ENCODE data around the gene SPDYE2.
"Not testable (repeated sequence)": the region's sequence is repeated elsewhere in the genome, so short reads cannot be mapped to it uniquely, and the experiment has no call there.

The SPDYE2 gene

DNA sequence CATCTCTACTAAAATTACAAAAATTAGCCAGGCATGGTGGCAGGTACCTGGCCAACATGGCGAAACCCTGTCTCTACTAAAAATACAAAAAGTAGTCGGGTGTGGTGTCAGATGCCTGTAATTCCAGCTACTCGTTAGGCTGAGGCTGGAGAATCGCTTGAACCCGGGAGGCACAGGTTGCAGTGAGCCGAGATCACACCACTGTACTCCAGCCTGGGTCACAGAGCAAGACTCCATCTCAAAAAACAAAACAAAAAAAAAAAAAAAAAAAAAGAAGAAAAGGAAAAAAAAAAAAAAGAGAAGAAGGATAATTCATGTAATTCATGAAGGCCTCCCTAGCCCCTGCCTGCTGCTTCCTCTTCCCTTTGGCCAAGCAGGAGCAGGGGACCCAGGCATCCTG is 10.4 kb upstream of the SPDYE2 start:
- DNase-seq (ENCODE audit: low spot score): not testable (repeated sequence)

DNA sequence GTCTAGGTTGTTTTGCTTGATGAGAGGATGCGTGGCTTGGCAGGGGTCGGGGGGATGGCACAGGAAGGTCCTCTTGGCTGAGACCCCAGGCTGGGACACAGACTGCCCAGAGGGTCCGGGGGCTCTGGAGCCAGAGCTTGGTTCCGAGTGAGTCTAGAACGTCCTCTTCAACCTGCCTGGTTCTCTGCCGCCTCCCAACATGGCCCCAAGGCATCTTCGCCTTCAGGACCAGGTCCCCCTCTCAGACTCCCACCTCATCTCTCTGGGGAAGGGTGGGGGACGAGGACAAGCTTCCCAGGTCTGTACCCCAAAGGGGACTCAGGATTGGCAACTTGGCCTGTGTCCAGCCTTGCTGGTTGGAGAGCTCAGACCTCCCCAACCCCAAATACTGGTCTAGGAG is 8.9 kb upstream of the SPDYE2 start:
- DNase-seq (ENCODE audit: low spot score): not testable (repeated sequence)

DNA sequence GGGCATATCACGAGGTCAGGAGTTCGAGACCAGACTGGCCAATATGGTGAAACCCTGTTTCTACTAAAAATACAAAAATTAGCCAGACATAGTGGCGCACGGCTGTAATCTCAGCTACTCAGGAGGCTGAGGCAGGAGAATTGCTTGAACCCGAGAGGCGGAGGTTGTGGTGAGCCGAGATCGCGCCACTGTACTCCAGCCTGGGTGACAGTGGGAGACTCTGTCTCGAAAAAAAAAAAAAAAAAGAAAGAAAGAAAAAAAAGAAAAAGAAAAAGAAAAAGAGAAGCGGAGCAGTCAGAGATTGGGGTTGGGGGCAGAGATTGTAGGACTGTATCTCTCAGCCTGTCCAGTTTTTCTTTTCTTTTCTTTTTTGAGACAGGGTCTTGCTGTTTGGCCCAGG is 8.3 kb upstream of the SPDYE2 start:
- DNase-seq (ENCODE audit: low spot score): not testable (repeated sequence)

DNA sequence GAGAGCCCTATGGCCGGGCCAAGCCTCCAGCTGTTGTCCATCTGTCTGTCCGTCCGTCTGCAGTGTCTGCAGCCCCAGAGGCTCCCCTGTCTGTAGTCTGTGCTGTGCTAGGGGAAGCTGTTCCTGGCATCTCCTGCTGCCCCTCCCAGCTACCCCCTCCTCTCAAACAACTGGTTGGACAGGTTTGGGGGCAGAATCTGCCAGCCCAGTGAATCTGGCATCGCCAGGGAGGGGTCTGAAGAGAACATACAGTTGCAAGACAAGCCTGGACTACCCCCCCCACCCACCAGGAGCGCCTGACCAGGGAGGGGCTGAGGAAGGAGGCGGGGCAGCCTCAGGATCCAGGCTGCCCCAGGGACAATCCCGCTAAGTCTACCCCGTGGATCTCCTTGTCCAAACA is 7.4 kb upstream of the SPDYE2 start, which contains the start of gene UPK3BL2:
TSS of gene UPK3BL2 (minus strand) at position 101 of the 400 bp plus-strand sequence. CDS start at position 41, 60 bp downstream.
- not testable (repeated sequence) for DNase-seq (ENCODE audit: low spot score)

DNA sequence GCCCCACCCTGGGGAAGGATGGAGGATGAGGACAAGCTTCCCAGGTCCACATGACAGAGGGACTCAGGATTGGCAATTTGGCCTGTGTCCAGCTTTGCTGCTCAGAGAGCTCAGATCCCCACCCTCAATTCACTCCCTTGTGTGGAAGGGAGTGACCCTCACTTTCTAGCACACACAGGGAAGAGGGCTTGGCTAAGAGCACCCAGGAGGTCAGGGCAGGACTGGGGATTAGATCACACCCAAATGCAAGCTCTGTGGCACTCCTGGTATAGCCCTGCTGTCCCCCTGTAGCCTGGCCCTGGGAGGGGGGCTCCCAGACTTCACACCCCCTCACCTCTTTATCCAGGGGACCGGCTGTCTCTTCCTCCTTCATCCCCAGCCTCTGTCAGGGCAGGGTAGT is 6.7 kb upstream of the SPDYE2 start:
- not testable (repeated sequence) for DNase-seq (ENCODE audit: low spot score)

DNA sequence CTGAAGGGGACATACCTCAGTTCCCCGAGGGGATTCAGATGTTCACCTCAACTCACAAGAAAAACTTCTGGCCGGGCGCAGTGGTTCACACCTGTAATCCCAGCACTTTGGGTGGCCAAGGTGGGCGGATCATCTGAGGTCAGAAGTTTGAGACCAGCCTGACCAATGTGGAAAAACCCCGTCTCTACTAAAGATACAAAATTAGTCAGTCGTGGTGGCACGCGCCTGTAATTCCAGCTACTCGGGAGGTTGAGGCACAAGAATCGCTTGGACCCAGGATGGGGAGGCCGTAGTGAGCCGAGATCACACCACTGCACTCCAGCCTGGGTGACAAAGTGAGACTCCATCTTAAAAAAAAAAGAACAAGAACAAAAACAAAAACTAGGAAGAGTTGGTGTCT is 5.7 kb upstream of the SPDYE2 start:
- DNase-seq (ENCODE audit: low spot score): not testable (repeated sequence)

DNA sequence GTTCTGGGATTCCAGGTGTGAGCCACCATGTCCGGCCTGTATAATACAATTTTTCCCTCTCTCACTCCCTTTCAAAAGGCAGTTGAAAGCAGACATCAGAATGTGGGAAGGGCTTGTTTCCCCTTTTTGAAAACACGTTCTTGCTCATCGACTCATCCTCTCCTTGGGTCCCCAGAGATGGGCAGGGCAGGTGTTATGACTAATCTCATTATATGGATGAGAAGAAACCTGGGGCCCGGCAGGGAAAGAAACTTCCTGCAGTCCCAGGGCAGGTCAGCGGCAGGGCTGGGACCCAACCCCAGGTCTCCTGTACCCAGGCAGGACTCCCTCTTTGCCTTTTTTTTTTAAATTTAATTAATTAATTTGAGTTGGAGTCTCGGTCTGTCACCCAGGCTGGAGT is 4.7 kb upstream of the SPDYE2 start:
- not testable (repeated sequence) for DNase-seq (ENCODE audit: low spot score)

DNA sequence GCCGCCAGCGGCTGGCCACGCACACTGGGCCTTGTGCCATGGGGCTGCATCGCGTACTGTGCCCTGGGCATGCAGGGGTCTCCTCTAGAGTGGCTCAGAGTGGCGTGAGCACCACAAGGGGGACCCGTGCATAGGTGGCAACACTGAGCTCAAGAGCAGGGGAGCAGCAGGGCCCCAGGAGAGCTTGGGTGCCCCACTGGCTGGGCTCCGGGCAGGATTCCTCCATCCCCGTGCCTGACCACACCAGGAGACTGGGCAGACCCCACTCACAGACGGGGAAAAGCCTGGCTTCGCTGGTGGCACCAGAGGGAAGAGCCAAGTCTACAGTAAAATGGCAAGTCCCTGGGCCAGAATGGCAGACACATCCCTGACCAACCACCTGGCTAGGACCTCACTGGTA is 17.6 kb downstream of the SPDYE2 start:
- DNase-seq (ENCODE audit: low spot score): not testable (repeated sequence)

DNA sequence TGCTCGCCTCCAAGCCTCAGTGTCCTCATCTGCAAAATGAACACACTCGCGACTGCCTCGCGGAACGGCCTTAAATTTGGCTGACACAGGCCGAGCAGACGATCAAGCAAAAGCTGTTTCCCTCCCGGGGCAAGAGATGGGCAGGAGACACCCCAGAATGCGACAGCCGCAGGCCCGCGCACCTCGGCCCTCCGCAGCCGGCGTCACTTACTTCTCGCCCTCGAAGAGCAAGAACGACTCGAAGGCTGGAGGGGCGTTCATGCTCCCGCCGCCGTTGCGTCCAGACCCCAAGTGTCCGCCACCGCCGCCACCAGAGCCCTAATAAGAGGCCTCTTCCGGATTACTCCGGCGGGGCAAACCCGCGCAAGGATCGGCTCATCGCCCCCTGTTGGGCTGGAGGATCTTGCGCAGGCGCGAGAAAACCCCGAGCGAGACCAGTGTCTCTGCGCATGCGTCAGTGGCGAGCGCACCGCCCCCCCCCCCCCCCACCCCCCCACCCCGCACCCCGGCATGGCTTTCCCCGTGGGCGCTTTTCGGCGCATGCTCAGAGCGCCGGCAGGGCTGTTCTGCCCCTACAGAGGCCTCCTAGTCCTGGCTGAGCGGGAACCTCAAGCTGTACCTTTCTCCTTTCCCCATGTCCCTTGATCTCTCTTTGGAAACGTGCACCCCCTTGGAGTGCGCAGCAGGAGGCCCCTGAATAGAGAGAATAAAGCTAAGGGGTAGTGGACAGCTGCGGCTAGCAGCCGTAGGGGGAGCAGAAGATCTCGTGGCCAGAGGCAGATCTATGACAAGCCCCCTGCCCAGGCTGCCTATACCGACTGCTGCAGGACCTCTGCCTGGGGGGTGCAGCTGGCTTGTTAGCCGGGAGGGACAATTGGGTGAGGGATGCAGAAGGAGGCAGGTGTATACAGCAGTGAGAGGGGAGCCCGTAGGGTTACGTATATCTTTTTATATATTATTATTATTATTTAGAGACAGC is 21.5 kb downstream of the SPDYE2 start, which contains the start of gene POLR2J3:
TSS of gene POLR2J3 (minus strand) at position 323 of the 979 bp plus-strand sequence. CDS start at position 261, 62 bp downstream.
- not testable (repeated sequence) for DNase-seq (ENCODE audit: low spot score)

DNA sequence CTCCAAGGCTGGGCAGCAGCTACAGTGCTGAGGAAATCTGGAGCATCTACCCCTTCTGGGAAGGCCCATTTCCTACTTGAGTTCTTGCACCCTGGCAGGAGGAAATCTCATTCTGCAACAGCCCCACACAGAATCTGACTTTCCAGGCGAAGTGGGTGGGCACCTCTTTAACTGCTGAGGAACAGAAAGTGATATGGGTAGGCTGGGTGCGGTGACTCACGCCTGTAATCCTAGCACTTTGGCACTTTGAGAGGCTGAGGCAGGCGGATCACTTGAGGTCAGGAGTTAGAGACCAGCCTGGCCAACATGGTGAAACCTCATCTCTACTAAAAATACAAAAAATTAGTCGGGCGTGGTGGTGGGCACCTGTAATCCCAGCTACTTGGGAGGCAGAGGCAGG is 23.6 kb downstream of the SPDYE2 start:
- DNase-seq (ENCODE audit: low spot score): not testable (repeated sequence)

DNA sequence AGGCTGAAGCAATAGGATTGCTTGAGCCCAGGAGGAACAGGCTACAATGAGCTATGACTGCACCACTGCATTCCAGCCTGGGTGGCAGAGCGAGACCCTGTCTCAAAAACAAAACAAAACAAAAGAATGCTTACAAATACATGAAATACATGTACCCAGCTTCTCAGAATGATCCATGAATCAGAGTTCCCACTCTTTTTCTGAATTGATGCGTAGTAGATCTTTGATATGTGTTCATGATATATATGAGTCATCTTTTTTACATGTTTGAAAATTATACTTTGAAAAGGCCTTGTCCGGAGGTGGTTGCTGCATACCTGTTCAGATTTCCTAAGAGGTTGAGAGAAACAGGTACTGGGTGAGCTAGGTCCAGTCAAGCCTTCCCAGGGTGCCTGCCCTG is 25.3 kb downstream of the SPDYE2 start:
- DNase-seq (ENCODE audit: low spot score): not testable (repeated sequence)

DNA sequence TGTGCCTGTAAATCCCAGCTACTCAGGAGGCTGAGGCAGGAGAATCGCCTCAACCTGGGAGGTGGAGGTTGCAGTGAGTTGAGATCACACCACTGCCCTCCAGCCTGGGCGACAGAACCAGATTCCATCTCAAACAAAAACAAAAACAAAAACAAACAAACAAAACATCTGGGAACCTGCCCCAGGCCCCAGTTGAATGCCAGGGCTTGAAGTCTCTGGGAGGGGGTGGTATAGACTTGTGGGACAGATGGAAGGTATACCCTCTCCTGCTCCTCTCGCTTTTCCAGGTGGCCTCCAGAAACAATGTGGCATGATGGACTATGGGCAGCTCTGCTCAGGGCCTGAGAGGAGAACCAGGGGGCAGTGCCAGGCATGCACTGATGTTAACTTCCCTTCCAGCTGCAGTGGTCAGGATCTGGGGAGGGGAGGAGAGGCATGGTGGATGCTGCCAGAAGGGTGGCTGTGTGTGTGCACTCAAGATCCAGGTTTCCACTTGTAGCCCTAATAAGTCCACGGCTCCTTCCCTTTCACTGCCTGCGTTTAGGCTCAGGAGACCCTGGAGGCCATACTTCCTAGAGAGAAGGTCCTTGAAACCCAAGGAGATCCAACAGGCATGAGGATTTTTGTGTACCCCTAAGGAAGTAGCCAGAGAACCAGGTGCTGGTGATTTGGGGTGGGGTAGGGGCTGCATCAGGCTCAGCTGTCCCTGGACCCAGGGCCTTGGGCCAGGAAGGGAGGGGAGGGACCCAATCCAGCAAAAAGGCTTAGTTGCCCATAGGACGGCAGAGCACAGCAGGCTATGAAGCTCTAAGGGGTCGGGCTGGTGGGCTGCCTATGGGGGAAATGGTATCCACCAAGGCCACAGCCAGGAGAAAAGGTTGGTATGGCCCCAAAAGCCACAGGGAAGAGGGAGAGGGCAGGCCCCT is 26.6 kb downstream of the SPDYE2 start:
- DNase-seq (ENCODE audit: low spot score): not testable (repeated sequence)

DNA sequence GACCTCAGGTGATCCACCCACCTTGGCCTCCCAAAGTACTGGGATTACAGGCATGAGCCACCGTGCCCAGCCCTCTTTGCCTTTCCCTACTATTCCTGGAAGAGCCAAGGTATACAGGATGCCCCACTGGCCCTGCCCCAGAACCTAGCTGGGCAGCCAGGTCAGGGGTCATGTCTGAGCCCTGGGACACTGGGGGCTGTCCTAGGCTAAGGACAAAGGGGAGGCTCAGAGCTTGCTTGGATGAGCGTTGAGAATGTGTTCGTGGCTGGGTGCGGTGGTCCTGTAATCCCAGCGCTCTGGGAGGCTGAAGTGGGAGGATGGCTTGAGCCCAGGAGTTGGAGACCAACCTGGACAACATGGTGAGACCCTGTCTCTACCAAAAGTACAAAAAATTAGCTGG is 27.5 kb downstream of the SPDYE2 start:
- not testable (repeated sequence) for DNase-seq (ENCODE audit: low spot score)

DNA sequence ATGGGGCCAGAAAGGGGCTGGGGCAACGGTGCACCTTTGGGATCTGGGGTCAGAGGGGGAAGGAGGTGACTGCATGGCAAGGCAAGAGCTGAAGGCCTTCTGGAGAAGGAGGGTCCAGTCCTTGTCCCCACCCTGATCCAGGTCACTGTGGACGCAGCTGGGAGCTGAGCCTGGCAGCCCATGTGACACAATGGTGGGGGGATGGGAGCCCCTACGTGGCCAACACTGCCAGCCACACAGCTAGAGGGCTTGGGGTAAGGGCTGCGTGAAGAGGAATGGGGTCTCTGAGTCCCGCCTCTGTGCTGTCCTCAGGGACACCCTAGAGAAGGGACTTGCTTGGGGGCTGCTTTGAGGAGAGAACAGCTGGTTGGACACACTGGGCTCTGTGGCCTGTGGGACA is 30.7 kb downstream of the SPDYE2 start:
- not testable (repeated sequence) for DNase-seq (ENCODE audit: low spot score)

DNA sequence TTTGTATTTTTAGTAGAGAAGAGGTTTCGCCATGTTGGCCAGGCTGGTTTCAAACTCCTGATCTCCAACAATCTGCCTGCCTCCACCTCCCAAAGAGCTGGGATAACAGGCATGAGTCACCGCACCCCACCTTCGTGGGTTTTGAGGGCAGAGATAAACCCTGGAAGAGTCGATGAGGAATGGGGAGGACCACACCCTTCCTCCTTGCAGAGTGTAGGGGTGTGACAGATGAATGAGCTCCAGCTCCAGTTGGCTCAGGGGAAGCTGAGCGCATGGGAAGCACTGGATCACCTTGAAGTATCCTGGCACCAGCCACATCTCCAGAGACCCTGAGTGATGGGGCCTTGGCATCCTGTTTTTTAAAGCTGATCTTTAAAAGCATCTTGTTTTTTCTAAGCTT is 32.5 kb downstream of the SPDYE2 start:
- not testable (repeated sequence) for DNase-seq (ENCODE audit: low spot score)

DNA sequence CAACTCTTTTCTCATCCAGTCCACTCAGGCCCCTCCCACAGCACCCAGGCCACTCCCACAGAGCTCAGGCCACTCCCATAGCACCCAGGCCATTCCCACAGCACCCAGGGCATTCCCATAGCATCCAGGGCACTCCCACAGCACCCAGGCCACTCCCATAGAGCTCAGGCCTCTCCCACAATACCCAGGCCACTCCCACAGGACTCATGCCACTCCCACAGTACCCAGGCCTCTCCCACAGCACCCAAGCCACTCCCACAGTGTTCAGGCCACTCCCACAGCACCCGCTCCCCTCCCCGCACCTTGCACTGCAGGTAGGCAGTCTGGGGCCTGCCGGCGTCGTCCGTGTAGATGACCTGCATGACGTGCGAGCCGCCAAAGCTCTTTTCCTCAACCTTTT is 38.8 kb downstream of the SPDYE2 start:
- DNase-seq (ENCODE audit: low spot score): not testable (repeated sequence)

DNA sequence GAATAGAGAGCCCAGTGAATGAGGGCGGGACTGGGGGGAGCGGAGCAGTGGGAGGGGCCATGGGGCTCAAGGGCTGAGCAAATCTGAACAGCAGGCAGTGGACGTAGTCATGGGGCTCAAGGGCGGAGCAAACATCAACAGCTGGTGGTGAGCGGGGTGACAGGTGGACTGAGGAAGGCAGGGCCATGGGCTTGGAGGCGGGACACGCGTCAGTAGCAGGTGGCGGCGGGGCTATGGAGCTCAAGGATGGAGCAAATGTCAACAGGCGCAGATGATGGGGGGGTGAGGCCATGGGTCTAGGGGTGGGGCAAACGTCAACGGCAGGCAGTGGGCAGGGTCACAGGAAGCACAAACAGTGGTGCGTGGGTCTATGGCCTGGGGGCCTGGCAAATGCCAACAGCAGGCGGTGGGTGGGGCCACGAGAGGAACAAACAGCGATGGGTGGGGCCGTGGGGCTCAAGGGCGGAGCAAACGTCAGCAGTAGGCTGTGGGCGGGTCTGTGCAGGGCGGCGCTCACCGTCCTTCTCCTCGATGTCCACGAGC is 41.5 kb downstream of the SPDYE2 start:
- DNase-seq (ENCODE audit: low spot score): not testable (repeated sequence)

DNA sequence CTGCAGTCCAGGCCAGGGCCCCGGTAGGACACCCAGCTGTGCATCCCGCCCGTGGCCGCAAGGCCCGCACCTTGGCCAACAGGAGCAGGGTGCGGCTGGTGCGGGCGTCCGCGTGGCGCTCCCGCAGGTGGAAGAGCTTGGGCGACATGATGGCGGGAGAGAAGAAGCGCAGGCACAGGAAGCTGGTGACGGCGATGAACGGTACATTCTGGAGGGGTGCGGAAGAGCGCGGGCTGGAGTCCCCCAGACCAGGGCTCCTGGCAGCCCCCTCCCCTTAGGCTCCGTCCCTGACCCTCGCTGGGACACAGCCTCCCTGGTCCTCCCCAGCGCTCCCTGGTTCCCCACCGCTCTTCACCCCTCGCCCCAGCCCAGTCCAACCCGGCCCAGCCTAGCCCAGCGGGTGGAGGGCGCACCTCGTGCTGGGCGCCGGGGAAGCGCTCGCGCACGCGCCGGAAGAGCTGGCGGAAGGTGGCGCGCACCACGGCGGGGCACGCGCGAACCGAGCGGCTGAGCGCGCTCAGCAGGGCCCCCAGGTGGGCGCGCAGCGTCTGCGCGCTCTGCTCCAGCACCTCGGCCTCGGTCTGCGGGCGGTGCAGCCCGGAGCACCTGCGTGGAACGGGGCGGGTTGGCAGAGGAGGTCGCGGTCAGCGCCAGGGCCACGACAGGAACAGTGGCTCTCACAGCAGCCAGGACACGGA is 42.8 kb downstream of the SPDYE2 start:
- DNase-seq (ENCODE audit: low spot score): not testable (repeated sequence)

DNA sequence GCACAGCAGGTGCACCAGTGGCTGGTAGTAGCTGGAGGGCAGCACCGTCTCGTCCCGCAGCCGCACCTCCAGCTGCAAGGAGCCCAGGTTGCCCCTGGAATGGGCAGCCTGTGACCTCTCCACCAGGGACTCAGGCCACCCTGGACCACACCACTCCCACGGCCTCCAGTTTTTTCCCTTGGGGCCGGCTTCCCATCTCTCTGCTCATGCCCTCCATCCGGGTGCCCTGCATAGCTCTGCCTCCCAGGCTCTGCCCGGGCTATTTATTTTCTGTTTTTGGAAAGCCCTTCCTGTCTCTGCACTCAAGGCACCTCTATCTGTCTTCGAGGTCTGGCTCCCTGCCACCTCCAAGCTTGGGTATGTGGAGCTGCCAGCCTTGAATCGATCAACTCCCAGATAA is 45.0 kb downstream of the SPDYE2 start:
- DNase-seq (ENCODE audit: low spot score): not testable (repeated sequence)

DNA sequence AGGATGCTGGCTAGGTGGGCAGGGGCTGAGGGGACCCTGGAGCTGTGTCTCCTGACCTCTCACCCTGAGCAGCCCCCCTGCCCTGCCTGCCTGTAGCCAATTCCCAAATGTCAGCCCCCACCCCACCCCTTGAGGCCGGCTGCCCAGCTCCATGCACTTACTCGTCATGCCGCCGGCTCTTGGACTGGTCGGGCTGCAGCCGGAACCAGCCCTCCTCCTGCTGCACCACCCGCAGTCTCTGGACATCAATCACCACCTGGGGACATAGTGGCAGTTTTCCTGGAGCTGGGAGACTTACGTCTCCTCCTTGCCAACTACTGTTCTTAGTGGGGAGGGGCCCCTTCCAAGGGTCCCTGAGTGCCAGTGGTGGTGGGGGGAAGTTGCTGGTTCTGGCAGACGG is 48.7 kb downstream of the SPDYE2 start:
- DNase-seq (ENCODE audit: low spot score): not testable (repeated sequence)

DNA sequence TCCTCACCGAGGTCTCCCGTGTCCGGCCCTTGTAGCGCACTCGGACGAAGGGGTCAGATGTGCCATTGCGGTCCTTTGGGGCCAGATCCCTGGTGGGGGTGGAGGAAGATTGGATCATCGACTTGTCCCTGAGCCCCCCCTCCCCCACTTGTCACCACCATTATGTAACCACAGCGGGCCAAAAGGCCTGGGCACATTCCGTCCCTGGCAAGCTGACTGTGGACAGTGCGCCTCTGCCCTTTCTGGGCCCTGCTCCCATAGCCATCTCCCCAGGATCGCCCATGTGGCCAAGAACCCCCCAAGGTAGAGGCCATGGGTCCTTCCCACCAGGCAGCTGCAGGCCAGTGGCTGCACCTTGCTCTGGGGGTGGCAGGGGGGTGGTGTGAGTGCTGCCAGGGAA is 51.3 kb downstream of the SPDYE2 start:
- DNase-seq (ENCODE audit: low spot score): not testable (repeated sequence)
